Cardiac muscle cell (in vitro differentiated cells and primary cell): ENCODE data around the gene TMC5. TPM values are rescaled to one million over a fixed set of nuclear protein-coding genes. Genes with fewer than 3 reads are reported as not detected.
"Not testable (repeated sequence)": the region's sequence is repeated elsewhere in the genome, so short reads cannot be mapped to it uniquely, and the experiment has no call there.

Source experiments
- DNase-seq, 2 donors: peaks; one replicate each; pipeline versions ENCODE4 v3.0.0 to v3.0.0-alpha.2; 2010 to 2017; ENCODE audit warnings: low read depth in 1 of 2, low spot score in 1 of 2
- H3K27ac ChIP-seq: fragments of 200-600 bp; sonication (generic); 2 replicates; pipeline ENCODE4 v1.5.1; 2016
- H3K27me3 ChIP-seq: fragments of 200-600 bp; sonication (generic); 2 replicates; pipeline ENCODE4 v1.6.0; 2016; ENCODE audit warnings: control low read depth
- H3K36me3 ChIP-seq: fragments of 200-600 bp; sonication (generic); 2 replicates; pipeline ENCODE4 v1.5.1; 2016; ENCODE audit warnings: control low read depth
- H3K4me1 ChIP-seq: fragments of 200-600 bp; sonication (generic); 2 replicates; pipeline ENCODE4 v1.8.1; 2017; ENCODE audit warnings: low read depth, mild to moderate bottlenecking, mixed run types
- H3K4me3 ChIP-seq: fragments of 200-600 bp; sonication (generic); 2 replicates; pipeline ENCODE4 v1.5.1; 2016; ENCODE audit warnings: mild to moderate bottlenecking
- H3K9me3 ChIP-seq: fragments of 200-600 bp; sonication (generic); 2 replicates; pipeline ENCODE4 v1.5.1; 2017; ENCODE audit warnings: low read depth, mild to moderate bottlenecking, control low read depth
- polyA plus RNA-seq: library from polyadenylated mRNA; unstranded; fragments of >200 nt; fragmentation: Nextera tagmentation; extraction: Ambion mirVana; gene quantifications from 2 replicates; pipeline ENCODE4 v1.2.1, GENCODE V29; 2016
- total RNA-seq: library from RNA; depleted of rRNA; stranded (reverse); fragments of >200 nt; gene quantifications from 2 replicates; pipeline ENCODE4 v1.2.3, GENCODE V29; 2016
- TF ChIP-seq, protein P1 (sequence below): IDR thresholded peaks from 2 replicates; pipeline ENCODE4 v1.5.1; 2012; ENCODE audit warnings: low read depth, mild to moderate bottlenecking, low read length

TMC5 gene, protein sequence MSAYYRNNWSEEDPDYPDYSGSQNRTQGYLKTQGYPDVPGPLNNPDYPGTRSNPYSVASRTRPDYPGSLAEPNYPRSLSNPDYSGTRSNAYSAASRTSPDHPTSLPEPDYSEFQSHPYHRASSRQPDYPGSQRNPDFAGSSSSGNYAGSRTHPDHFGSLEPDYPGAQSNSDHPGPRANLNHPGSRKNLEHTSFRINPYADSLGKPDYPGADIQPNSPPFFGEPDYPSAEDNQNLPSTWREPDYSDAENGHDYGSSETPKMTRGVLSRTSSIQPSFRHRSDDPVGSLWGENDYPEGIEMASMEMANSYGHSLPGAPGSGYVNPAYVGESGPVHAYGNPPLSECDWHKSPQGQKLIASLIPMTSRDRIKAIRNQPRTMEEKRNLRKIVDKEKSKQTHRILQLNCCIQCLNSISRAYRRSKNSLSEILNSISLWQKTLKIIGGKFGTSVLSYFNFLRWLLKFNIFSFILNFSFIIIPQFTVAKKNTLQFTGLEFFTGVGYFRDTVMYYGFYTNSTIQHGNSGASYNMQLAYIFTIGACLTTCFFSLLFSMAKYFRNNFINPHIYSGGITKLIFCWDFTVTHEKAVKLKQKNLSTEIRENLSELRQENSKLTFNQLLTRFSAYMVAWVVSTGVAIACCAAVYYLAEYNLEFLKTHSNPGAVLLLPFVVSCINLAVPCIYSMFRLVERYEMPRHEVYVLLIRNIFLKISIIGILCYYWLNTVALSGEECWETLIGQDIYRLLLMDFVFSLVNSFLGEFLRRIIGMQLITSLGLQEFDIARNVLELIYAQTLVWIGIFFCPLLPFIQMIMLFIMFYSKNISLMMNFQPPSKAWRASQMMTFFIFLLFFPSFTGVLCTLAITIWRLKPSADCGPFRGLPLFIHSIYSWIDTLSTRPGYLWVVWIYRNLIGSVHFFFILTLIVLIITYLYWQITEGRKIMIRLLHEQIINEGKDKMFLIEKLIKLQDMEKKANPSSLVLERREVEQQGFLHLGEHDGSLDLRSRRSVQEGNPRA
- 0.21 TPM in 1 of 2 replicates, not detected in the other for total RNA-seq
- polyA plus RNA-seq: 0.09 TPM in 1 of 2 replicates, not detected in the other

DNA sequence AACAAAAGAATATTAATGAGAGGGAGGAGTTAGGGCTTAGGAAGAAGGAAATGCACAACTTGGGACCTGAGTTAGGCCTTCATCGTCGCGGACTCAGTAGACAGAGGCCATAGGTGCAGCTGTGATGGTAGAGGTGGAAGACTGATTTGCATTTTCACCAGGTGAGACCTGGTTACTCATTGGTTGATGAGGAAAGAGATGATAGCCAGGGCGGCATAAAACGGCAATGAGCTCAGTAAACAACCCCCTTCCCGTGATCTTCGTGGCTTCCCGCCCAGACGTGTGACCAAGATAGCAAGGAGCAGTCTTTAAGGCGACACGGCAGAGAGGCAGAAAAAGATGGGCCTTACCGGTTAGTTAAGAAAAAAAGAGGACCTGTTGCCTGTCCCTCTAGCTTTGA lies at the start of gene TMC5:
TSS of gene TMC5 (plus strand) at position 244 of the 400 bp plus-strand sequence. CDS start 22,156 bp downstream, outside the sequence.
- peaks cover 4% of the 10 kb centered on the region for H3K27me3 ChIP-seq
- TF ChIP-seq, protein P1, sequence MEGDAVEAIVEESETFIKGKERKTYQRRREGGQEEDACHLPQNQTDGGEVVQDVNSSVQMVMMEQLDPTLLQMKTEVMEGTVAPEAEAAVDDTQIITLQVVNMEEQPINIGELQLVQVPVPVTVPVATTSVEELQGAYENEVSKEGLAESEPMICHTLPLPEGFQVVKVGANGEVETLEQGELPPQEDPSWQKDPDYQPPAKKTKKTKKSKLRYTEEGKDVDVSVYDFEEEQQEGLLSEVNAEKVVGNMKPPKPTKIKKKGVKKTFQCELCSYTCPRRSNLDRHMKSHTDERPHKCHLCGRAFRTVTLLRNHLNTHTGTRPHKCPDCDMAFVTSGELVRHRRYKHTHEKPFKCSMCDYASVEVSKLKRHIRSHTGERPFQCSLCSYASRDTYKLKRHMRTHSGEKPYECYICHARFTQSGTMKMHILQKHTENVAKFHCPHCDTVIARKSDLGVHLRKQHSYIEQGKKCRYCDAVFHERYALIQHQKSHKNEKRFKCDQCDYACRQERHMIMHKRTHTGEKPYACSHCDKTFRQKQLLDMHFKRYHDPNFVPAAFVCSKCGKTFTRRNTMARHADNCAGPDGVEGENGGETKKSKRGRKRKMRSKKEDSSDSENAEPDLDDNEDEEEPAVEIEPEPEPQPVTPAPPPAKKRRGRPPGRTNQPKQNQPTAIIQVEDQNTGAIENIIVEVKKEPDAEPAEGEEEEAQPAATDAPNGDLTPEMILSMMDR: no peak
- no peak within 1 kb of the TSS for H3K4me3 ChIP-seq
- no peak within 1 kb of the TSS for H3K27ac ChIP-seq
- DNase-seq: no peak
- no peaks in the 10 kb centered on the region for H3K9me3 ChIP-seq
- H3K4me1 ChIP-seq: no peaks in the 10 kb centered on the region
- H3K36me3 ChIP-seq: no peaks in the 10 kb centered on the region

DNA sequence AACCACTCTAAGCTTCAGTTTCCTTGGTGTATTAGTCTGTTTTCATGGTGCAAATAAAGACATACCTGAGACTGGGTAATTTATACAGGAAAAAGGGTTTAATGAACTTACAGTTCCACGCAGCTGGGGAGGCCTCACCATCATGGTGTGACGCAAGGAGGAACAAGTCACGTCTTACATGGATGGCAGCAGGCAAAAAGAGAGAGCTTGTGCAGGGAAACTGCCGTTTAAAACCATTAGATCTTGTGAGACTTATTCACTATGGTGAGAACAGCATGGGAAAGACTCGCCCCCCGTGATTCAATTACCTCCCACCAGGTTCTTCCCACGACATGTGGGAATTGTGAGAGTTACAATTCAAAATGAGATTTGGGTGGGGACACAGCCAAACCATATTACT lies 45.1 kb upstream of the TMC5 start:
- H3K27me3 ChIP-seq, H3K36me3 ChIP-seq, H3K4me1 ChIP-seq, H3K4me3 ChIP-seq, DNase-seq, H3K27ac ChIP-seq, H3K9me3 ChIP-seq: not testable (repeated sequence)

DNA sequence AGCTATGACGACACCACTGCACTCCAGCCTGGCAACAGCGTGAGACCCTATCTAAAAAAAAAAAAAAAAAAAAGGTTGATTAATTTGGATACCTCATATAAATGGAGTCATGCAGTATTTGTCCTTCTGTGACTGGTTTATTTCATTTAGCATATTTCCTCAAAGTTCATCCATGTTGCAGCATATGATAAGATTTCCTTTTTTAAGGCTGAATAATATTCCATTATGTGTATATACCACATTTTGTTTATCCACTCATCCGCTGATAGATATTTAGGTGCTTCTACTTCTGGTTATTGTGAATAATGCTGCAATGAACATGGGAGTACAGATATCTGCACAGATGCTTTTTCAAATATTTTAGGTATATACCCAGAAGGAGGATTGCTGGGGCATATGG lies 43.3 kb upstream of the TMC5 start:
- DNase-seq: no peak
- Histone ChIP-seq H3K4me1 (no peaks in the 10 kb centered on the region), H3K4me3 (no peak overlapping the region), H3K27me3 (no peaks in the 10 kb centered on the region), H3K27ac (no peak overlapping the region), H3K36me3 (no peaks in the 10 kb centered on the region), H3K9me3 (no peaks in the 10 kb centered on the region)
- TF ChIP-seq, protein P1: no peak

DNA sequence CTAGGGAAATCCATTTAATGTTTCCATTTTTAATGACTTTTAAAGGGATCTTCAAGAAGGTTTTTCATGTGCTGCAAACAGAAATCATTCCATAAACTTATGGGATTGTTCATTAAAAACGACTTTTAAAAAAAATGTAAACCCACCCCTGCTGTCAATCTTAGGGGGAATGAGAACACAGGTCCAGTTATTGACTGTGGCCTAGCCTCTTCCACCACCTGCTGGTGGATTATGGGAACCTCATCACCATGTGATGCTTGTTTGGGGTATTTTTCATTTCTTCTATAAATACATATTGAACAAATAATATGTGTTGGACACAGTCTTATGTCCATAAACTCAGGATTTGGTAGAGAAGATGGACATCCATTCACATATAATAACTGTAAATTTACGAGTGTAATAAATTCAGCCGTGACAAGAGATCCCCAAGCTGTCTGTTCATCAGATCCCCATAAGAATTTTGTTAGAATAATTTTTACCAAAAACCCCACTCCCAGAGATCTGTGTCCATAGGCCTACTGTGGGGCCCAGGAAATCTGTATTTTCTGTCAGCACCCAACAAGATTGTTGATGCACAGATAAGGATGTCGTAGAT lies 42.0 kb upstream of the TMC5 start:
- Histone ChIP-seq H3K9me3 (no peaks in the 10 kb centered on the region), H3K36me3 (no peaks in the 10 kb centered on the region), H3K4me3 (no peak overlapping the region), H3K27ac (no peak overlapping the region), H3K4me1 (no peaks in the 10 kb centered on the region), H3K27me3 (no peaks in the 10 kb centered on the region)
- DNase-seq: peak; percentile 59 to 71
- TF ChIP-seq, protein P1: peak; percentile 80

DNA sequence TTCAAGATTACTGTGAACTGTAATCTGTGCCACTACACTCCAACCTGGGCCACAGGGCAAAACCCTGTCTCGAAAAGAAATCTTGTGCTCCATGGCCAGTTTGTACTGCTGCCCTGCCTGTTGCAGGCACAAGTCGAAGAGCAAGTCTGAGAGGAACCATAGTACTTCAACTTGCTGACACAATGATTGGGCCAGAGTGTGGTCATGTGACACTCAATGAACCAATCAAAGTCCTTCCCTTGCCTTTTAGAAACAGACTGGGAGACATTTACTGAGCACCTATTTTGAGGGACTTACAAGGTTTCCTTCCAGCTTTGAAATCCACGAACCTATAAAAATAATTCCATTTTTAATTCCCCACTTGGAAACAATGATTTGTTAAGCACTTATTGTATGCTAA lies 39.8 kb upstream of the TMC5 start:
- TF ChIP-seq, protein P1: no peak
- no peaks in the 10 kb centered on the region for H3K9me3 ChIP-seq
- DNase-seq: no peak
- no peaks in the 10 kb centered on the region for H3K27me3 ChIP-seq
- no peak overlapping the region for H3K27ac ChIP-seq
- no peak overlapping the region for H3K4me3 ChIP-seq
- H3K4me1 ChIP-seq: no peaks in the 10 kb centered on the region
- H3K36me3 ChIP-seq: no peaks in the 10 kb centered on the region
